M059J (cell line): ENCODE measurements around the gene MGAT5. TPM values are rescaled to one million over a fixed set of nuclear protein-coding genes. Genes with fewer than 3 reads are reported as not detected.

Source experiments
- DNase-seq: peaks from one replicate; pipeline ENCODE4 v3.0.0-alpha.2; 2012; ENCODE audit warnings: low read depth
- total RNA-seq: library from RNA; depleted of rRNA; stranded (reverse); fragments of >200 nt; shearing (Covaris generic); gene quantifications from 2 replicates; pipeline ENCODE4 v1.2.3, GENCODE V29; 2014; rRNA removed

MGAT5 gene
- 12.1 and 21.2 TPM in 2 replicates for total RNA-seq

- no peak for DNase-seq
These were observed at the start of gene MGAT5 for GRCh38 chr2:134253804-134254203. MGAT5 (plus strand) TSS chr2:134254072; CDS start chr2:134254404, 332 bp downstream.

DNA sequence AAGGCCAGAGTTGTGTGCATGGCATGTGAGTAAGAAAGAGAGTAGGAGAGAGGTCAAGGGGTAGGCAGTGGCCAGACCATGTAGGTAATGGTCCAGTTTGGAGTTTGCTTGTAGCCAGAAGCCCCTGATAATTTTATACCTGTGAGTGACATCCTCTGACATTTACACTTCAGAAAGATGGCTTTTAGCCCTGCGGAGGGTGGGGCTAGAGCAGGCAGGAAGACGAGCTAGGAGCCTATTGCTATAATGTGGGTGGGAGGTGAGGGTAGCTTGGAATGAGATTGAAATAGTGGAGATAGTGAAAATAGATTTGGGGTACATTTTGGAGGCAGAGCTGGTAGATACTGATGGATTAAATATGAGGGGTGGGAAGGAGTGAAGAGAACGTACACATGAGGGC lies 48.8 kb upstream of the MGAT5 start:
- no peak for DNase-seq

DNA sequence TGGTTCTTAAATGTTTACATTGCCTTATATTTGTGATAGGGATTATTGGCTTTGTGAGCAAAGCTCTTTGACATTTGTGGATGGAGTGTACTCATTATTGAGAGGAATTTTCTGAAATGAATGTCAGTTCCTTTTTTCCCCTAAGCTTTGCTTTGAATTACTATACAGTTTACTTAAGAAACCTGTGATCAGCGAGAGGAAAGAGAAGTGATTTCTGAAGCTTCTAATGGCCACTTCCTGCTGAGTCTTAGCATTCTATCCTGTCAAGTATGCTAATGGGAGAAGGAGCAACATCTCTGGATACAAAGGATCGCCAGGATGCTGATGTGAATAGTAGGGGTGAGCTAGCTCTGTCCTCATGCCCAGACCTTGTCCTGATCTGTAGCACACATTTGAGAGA lies 47.8 kb upstream of the MGAT5 start:
- no peak for DNase-seq

- peak; percentile 82 for DNase-seq
These were observed 47.3 kb upstream of the MGAT5 start for GRCh38 chr2:134206573-134206972.

GRCh38 chr2:134207589-134208209 lies 46.2 kb upstream of the MGAT5 start:
- DNase-seq = peak; percentile 40

DNA sequence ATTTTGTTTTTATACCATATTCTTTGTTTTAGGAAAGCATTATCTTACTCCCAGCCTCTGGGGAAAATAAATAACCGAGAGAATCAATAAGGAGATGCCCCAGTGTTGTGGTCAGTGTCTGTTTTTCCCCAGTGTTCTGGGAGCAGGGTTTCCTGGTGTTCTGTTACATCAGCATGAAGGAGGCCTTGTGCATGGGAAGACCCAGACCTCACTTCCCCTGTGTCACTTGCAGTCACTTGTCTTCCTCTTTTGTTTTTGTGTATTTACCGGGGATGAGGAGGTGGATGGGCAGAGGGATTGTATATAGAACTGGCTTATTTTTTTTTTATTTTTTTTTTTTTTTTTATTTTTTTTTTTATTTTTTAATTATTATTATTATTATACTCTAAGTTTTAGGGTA lies 45.0 kb upstream of the MGAT5 start:
- DNase-seq = no peak

- no peak for DNase-seq
These were observed 41.1 kb upstream of the MGAT5 start for GRCh38 chr2:134212746-134213145.

DNA sequence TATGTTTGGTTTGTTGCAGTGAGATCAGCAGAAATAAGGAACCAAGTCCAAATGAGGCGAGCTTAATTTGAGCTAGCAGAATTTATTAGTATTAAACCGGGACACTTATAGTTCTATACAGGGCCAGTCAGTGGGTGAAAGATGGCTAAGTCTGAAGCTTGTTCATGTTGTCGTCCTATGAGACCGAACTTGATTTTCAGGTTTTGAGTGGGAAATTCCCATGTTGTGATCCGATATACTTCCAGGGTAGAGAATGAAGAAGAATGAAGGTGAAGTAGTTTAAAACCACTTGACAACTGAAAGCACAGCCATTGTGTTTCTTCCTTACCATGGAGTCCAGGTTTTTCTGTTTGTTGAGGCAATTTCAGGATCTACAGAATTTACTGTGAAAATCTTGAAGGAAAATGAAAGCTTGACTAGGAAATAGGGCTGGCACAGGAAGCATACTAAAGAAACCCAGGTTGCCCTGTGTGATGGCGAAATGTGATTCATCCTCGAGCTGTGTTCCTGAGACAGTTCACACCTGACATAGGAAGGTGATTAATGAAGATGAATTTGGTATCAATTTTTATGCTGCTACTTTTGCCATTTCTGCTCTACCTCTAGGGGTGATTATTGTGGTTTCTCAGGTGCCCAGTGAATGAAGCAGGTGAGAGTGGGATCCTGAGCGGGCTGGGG lies 37.6 kb upstream of the MGAT5 start:
- no peak for DNase-seq

GRCh38 chr2:134217351-134217750 lies 36.5 kb upstream of the MGAT5 start:
- no peak for DNase-seq

- no peak for DNase-seq
These were observed 35.9 kb upstream of the MGAT5 start for GRCh38 chr2:134217924-134218323.

DNA sequence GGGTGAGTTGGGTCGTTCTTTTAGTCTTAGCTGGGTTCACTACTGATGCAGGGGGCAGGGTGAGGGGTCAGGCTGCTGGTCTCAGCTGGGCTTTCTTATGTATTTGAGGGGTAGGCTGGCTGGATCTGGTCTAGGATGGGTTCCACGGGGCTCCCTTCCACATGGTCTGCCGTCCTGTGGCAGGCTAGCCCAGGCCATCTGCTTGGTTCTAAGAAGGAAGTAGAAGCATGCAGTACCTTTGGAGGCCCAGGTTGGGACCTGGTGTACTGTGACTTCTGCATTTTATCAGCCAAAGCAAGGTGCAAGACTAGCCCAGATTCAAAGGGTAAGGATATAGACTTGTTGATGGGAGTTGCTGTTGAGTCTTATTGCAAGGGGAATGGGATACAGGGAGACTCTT lies 35.5 kb upstream of the MGAT5 start:
- no peak for DNase-seq

DNA sequence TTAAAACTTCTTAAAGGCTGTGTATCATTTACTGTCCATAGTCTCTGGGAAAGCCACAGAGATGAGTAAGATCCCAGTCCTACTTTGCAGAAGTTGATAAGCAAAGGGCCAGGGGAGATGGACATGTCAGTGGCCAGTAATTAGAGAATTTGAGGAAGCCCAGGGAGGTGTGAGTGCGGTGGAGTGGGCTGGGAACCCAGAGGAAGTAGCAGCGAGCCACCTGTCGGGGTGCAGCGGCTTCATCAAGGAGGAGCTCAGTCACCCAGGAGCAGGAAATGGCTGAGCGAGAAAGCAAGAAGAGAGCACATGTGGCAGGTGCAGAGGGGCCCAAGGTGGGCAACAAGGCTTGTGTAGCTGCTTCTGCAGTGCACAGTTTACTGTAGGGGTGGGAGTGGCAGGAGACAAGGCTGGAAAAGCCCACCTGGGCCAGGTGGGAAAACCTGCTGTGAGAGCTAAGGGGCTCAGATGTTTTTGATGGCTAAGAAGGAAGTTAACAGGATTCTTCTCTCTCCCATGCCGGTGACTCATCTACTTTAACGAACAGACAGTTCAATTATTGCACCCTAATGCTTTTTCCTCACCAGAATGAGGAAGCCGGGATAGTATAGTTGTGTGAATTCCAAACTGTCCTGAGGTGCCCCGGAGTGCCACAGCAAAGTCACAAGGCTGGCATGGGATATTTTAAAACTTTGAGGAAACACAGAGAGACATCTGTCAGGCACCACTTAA lies 34.8 kb upstream of the MGAT5 start:
- DNase-seq = peak; percentile 52

DNA sequence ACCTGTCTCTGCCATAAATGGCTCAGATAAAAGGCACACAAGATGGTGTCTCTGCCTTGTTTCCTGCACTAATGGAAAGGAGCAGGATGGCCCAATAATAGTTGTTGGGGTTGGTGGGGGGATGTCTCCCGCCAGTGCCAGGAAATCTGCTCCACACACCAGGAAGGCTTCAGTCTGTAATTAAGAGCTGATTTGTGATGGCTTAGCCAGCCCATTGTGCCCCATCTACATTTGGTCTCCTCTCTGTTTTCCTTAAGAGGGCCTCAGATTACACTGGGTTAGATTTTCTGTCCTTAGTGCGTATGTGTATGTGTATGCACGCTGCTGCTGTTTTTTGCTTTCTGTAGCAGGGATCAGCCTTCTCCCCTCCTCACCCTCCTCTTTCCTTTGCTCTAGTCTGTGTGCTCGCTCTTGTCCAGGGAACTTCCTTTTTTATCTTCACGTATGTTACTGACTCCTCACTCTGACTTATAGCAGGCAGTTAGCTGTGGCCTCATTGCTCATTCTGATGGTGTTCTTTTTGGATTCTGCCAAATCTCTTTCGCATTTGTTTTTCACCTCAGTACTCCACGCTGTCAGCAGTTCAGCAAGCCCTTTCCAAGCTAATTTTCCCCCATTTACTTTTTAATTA lies 33.4 kb upstream of the MGAT5 start:
- no peak for DNase-seq

GRCh38 chr2:134224005-134224404 lies 29.9 kb upstream of the MGAT5 start:
- DNase-seq = peak; percentile 36

DNA sequence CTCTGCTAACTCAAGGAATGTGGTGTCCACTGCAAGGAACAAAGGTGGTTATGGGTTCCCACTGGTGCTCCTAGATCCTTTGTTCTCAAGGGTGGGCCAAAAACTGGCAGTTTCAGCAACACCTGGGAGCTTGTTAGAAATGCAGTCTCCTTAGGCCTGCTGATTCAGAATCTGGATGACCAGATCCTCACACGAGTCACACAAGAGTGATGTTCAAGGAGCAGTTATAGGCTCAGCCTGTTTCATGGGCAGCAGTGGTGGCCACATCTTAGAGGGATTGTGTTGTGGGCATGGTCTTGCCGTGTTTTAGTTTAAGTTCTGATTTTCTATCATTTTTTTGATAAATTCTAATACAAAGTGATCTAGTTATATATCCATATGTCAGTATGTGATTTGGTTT lies 28.7 kb upstream of the MGAT5 start:
- no peak for DNase-seq

GRCh38 chr2:134225841-134226240 lies 28.0 kb upstream of the MGAT5 start:
- DNase-seq = no peak

DNA sequence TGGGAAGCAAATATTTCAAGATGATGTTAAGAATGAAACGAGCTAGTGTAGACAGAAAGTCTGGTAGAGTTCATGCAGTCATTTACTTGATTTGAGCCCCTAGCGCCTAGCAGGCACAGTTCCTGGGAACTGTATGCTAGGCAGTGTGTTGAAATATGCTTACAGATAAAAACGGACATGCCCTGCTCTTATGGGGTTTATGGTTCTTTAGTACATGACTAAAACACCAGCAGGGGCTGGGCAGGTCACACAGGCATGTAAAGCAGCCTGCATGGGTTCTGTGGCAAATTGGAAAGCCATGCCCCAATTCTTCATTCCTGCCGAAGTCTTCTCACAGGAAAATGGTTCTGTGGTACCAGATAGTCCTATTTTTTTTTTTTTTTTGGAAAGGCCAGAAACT lies 27.3 kb upstream of the MGAT5 start:
- DNase-seq = no peak

DNA sequence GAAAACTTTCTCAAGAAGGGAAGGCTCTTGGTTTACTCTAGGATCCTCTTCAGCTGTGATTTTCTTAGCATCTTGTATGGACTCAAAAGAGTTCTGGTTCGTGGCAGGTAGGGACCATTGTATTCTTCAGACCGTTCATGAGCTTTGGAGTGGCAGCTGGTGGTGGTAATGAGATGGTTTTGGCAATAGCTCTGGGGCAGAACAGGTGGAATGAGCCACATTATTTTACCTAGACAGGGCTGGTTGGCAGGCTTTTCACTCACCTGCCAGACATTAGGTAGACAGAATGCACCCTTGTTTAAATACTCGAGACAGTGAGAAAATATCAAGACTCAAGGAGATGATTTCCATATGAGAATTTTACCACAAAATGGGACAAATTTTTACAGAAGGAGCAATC lies 26.2 kb upstream of the MGAT5 start:
- DNase-seq = no peak

DNA sequence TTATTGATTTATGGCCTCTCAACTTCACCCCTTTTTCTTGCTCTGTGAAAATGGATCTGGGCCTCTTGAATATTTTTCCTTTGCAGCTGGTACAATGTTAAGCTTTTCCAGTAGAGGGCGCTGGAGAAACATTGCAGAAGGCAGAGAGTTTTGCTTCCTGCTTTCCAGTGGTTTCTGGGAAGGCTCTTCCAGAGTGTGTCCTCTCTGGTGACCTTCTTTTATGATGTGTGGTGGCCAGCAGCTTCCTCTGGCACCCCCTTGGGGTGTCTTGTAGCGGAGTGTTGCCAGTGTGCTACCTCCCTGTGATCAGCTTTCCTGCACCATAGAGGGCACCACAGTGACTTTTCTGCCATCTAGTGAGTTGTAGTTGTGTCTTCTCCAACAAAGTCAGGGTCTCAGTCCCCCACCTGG lies 25.4 kb upstream of the MGAT5 start:
- no peak for DNase-seq

- no peak for DNase-seq
These were observed 24.3 kb upstream of the MGAT5 start for GRCh38 chr2:134229540-134229939.

DNA sequence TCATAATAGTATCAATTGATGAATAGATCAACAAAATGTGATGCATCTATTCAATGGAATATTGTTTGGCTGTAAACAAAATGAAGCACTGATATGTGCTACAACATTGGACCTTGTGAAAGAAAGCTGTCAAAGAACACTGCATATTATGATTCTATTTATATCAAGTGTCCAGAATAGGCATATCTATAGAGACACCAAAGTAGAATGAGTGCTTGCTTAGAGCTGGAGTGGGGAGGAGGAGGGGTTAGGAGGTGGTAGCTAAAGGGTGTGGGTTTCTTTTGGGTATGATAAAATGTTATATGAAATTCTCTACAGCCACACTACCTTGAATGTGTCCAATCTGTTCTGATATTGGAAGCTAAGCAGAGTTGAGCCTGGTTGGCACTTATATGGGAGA lies 23.0 kb upstream of the MGAT5 start:
- DNase-seq = no peak

- DNase-seq = peak; percentile 38
These were observed 22.4 kb upstream of the MGAT5 start for GRCh38 chr2:134231301-134231964.
